ENCODE data around the gene TMEM263. TPM values are rescaled to one million over a fixed set of nuclear protein-coding genes. Genes with fewer than 3 reads are reported as not detected.
A peak's percentile ranks its signal among the peaks of the same experiment; 100 is the strongest.

The TMEM263 gene
- total and polyA plus RNA-seq, 2 of the 13 experiments (the other 11 are each of a cell fraction or from before 2014, with no cell fraction given): 25.9 to 58.6 TPM

- WGBS (ENCODE audit: low lambda C conversion rate): 0% methylated on average over 3 of the region's 34 CpGs
- H3K4me2 ChIP-seq (ENCODE audit: low read depth, low read length): peak overlapping the region; percentile 88
- POLR2A ChIA-PET: interaction anchor here (0.7 to 2.3 kb wide), 13 partner anchors 8 to 598 kb away, joined by 3 to 33 read pairs (median 7); partner anchors contain the start of genes CRY1, MTERF2 and POLR3B
- ATAC-seq (peak; percentile 68), DNase-seq (ENCODE audit: low spot score) (peak; percentile 33), FAIRE-seq (no peak)
- CTCF ChIA-PET (ENCODE audit: low intra/inter-chr PET ratio, low total read pairs): interaction anchor here (0.6 kb wide), 1 partner anchor 36 kb away, joined by 3 read pairs; no protein-coding TSS in a partner anchor
- in situ Hi-C loops (cut with HindIII; ENCODE audit: extremely low pct_ligation_motif_present, low pct_unique_long_range_greater_than_20kb): no loop called here
- peaks cover 42% of the 10 kb centered on the region for H4K20me1 ChIP-seq (ENCODE audit: insufficient read depth, low read length)
- no TSS peak for BruUV-seq (replicated peaks)
- peak overlapping the region; percentile 97 for H3K27ac ChIP-seq (ENCODE audit: extremely low read length, insufficient read depth, low read length)
- H3K27me3 ChIP-seq (ENCODE audit: control insufficient read depth in 1 of 2, insufficient read depth in 2 of 2, low read length in 2 of 2): no peaks in the 10 kb centered on the region; a peak in 1 of 5 replicates
- H3K9me3 ChIP-seq (ENCODE audit: low read length): no peaks in the 10 kb centered on the region
- peaks cover 0 to 2% of the 10 kb centered on the region in 2 experiments; a peak in 1 of 5 replicates for H3K36me3 ChIP-seq (replicated peaks in 1 of 2; ENCODE audit: control insufficient read depth in 1 of 2, insufficient read depth in 2 of 2, low read length in 2 of 2)
- peak overlapping the region; percentile 89 to 98 (median 96) for H3K4me3 ChIP-seq (replicated peaks in 1 of 3; ENCODE audit: insufficient read depth in 1 of 3, low read depth in 2 of 3, low read length in 3 of 3)
- H2AFZ ChIP-seq (ENCODE audit: low read length): no peak overlapping the region
- peaks cover 53% of the 10 kb centered on the region for H3K79me2 ChIP-seq (ENCODE audit: insufficient read depth, low read length)
- intact Hi-C loops (cut with micrococcal nuclease; ENCODE audit: unreplicated experiment): loop anchor here (1.0 to 2.0 kb wide), 2 partner anchors 20 to 137 kb away; partner anchors contain the start of gene CRY1
- peak overlapping the region; percentile 100 for H3K9ac ChIP-seq (ENCODE audit: insufficient read depth, low read depth, low read length)
- peaks cover 54% of the 10 kb centered on the region for H3K4me1 ChIP-seq (ENCODE audit: insufficient read depth, low read length)
- TF ChIP-seq TAF1 (CRISPR knock-in tag; IDR thresholded peaks at IDR 0.05) (peak; percentile 37), HNRNPK (IDR thresholded peaks at IDR 0.05; ENCODE audit: low read depth, low read length, poor library complexity, severe bottlenecking) (peak; percentile 90), SP1 (IDR thresholded peaks at IDR 0.05) (no peak), SP1 (CRISPR knock-in tag; IDR thresholded peaks at IDR 0.05) (no peak), ZNF253 (CRISPR knock-in tag; IDR thresholded peaks at IDR 0.05; ENCODE audit: borderline replicate concordance) (peak; percentile 87; the same call in 1 of the 2 replicates), HMGXB4 (CRISPR knock-in tag; IDR thresholded peaks at IDR 0.05; ENCODE audit: borderline replicate concordance in 1 of 2, low read depth in 1 of 2) (peak; percentile 10 to 15; a peak in 2 of 4 replicates), DMAP1 (CRISPR knock-in tag; IDR thresholded peaks at IDR 0.05) (peak; percentile 6; the same call in 1 of the 2 replicates), ZNF576 (CRISPR knock-in tag; IDR thresholded peaks at IDR 0.05) (no peak), ZNF709 (CRISPR knock-in tag; IDR thresholded peaks at IDR 0.05) (0 out of 2 replicates have a peak, but pooled peaks have one; percentile 11), ZBTB25 (CRISPR knock-in tag; IDR thresholded peaks at IDR 0.05) (no peak; the same call in 1 of the 2 replicates), ZNF782 (CRISPR knock-in tag; IDR thresholded peaks at IDR 0.05; ENCODE audit: borderline replicate concordance) (no peak), TERF1 (CRISPR knock-in tag; IDR thresholded peaks at IDR 0.05) (no peak), KDM4B (CRISPR knock-in tag; IDR thresholded peaks at IDR 0.05) (no peak), STAG1 (CRISPR knock-in tag; IDR thresholded peaks at IDR 0.05) (peak; percentile 19; the same call in 1 of the 2 replicates), ARID5B (CRISPR knock-in tag; IDR thresholded peaks at IDR 0.05) (no peak)
Observed at GRCh38 chr12:106956048-106956578, 406 bp downstream of the TMEM263 start.
